ENCODE results near the gene NDUFS6.
"Not testable (repeated sequence)": the region's sequence is repeated elsewhere in the genome, so short reads cannot be mapped to it uniquely, and the experiment has no call there.

NDUFS6 gene

DNA sequence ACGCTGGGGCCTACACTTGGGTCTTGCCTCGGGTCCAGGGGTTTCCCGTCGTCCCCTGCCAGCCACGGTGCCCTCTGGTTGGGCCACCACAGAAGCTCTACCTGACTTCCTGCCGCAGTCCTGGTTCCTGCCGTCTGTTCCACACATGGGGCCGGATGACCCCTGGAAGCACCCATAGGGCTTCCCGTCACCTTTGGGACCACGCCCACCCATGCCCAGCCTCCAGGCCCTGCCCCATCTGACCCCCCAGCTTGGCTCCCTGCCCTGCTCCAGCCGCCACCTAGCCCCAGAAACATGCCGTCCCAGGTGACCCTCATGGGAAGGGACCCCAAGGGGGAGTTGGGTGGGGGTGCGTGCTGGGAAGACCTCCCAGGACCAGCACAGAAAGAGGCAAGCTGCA lies 15.2 kb upstream of the NDUFS6 start:
- DNase-seq (ENCODE audit: insufficient read length): no peak
- no peak for TF ChIP-seq POLR2A (IDR thresholded peaks at IDR 0.05; ENCODE audit: low read depth, low read length)
- no peak for TF ChIP-seq TAF1 (IDR thresholded peaks at IDR 0.05; ENCODE audit: borderline replicate concordance, low read depth, low read length)
- TF ChIP-seq POLR2AphosphoS5 (IDR thresholded peaks at IDR 0.05; ENCODE audit: low read depth, low read length): no peak
- no peak for FAIRE-seq

DNA sequence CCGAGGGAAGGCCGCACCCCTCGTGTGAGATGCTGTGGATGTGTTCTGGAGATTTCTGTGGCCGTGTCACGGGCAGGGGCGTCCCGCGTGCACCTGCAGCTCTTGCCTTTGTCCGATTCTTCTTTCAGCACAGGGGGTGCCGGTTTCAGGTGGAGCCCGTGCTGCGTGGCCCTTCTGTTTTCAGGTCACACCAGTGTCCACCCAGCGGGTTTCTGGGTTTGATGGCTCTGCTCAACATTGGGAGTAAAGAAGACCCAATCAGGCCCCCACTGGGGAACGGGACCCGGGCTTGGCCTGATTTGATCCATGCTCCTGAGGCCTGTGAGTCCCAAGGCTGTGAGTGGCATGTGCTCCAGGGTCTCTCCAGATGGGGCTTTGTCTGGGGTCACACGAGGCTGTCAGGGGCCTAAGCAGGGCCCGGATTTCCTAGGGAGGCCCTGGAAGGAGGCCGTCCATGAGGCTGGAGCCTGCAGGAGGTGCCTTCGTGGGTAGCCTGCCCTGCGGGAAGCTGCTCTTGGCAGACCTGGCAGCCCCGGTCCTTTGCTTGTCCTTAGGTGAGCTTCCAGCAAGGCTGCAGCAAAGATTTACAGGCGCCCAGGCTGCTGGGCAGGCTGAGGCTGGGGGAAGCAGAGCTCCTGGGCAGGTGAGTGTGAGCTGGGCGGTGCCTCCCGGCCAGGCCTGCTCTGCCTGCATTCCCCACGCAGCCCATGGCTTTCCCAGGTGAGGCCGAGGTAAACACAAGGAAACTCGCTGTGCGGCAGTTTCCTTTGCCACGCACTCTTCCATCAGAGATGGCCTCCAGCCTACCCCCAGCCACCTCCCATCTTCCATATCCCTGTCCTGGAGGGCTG lies 14.4 kb upstream of the NDUFS6 start:
- DNase-seq (ENCODE audit: insufficient read length): no peak

DNA sequence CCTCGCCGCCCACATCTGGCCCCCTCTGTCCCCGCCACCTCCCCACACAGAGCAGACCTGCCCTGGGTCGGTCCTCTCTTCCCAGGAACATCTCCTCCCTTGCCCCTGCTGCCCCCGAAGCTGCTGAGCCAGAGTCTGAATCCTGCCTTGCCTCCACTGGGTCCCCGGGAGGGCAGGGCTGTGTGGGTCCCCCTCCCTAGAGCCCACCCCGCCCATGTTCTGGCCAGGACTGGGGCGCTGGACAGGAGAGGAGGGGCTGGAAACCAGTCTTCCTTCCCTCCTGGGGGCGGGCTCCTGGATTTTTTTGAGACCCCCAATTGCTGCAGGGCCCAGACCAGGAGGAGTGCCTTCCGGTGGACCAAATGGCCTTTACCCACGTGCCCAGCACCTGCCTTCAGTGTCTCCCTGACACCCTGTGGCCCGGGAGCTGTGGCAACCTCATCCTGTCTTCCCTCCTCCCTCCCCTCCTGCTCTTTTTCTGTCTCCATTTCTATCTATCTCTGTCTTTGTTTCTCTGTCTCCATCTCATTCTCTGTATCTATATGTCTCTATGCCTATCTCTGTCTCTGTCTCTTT lies 13.6 kb upstream of the NDUFS6 start:
- FAIRE-seq: no peak
- TF ChIP-seq POLR2AphosphoS5 (IDR thresholded peaks at IDR 0.05; ENCODE audit: low read depth, low read length) (no peak), POLR2A (IDR thresholded peaks at IDR 0.05; ENCODE audit: low read depth, low read length) (no peak), TAF1 (IDR thresholded peaks at IDR 0.05; ENCODE audit: borderline replicate concordance, low read depth, low read length) (no peak)

More for the DNA sequence above, 14.4 kb upstream of the NDUFS6 start:
- TF ChIP-seq TAF1 (IDR thresholded peaks at IDR 0.05; ENCODE audit: borderline replicate concordance, low read depth, low read length) (no peak), POLR2A (IDR thresholded peaks at IDR 0.05; ENCODE audit: low read depth, low read length) (no peak), POLR2AphosphoS5 (IDR thresholded peaks at IDR 0.05; ENCODE audit: low read depth, low read length) (no peak)
- no peak for FAIRE-seq

DNA sequence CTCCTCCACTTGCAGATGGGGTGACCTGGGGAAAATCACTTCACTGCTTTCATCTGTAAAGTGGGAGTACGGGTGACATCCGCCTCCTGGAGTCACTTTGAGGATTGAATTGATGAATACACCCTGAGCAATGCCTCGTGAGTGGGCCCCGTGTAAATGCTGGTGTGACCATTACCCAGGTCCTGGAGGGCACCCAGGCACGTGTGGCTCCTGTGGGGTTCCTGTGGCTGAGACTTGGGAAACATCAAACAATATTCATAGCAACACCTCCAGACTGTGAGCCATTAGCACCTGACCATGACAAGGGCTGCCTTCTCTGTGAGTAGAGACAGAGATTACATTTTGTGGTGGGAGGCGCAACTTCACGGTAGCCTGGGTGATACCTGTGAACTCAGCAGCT lies 13.0 kb upstream of the NDUFS6 start:
- DNase-seq (ENCODE audit: insufficient read length) (no peak), FAIRE-seq (no peak)
- TF ChIP-seq POLR2AphosphoS5 (IDR thresholded peaks at IDR 0.05; ENCODE audit: low read depth, low read length): no peak
- TF ChIP-seq TAF1 (IDR thresholded peaks at IDR 0.05; ENCODE audit: borderline replicate concordance, low read depth, low read length): no peak
- TF ChIP-seq POLR2A (IDR thresholded peaks at IDR 0.05; ENCODE audit: low read depth, low read length): no peak

More for the DNA sequence above, 13.6 kb upstream of the NDUFS6 start:
- no peak for DNase-seq (ENCODE audit: insufficient read length)

DNA sequence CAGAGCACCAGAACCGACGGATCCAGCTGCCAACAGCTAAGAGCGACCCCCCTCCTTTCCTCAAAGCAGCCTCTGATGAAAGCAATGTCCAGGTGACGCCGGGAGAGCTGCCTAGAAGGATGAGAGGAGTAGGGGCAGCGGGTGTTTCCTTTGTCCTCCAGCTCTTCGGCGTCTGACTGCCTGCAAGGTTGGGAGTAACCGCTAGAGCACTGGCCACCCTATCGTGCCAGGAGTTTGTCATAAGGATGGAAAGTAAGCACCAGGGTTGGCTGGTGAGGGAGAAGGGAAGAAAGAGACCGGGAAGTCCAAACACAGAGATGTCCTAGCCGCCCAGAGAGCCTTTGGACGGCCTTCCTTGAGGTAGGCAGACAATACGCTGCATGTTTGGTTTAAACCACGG lies 12.4 kb upstream of the NDUFS6 start:
- TF ChIP-seq TAF1 (IDR thresholded peaks at IDR 0.05; ENCODE audit: borderline replicate concordance, low read depth, low read length) (no peak), POLR2A (IDR thresholded peaks at IDR 0.05; ENCODE audit: low read depth, low read length) (no peak), POLR2AphosphoS5 (IDR thresholded peaks at IDR 0.05; ENCODE audit: low read depth, low read length) (no peak)
- DNase-seq (ENCODE audit: insufficient read length) (no peak), FAIRE-seq (no peak)

DNA sequence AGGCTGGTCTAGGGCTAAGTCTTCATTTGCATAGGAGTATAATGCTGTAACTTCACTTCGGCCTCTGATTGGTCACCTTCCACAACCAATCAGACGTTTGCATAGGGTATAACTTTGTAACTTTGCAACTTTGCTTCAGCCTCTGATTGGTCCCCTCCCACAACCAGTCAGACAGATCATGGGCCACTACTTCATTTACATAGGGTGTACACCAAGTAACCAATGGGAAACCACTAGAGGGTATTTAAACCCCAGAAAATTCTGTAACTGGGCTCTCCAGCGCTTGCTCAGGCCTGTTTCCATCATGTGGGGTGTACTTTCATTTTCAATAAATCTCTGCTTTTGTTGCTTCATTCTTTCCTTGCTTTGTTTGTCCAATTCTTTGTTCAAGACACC lies 11.8 kb upstream of the NDUFS6 start:
- DNase-seq (ENCODE audit: insufficient read length): not testable (repeated sequence)
- peak; percentile 63 for FAIRE-seq

DNA sequence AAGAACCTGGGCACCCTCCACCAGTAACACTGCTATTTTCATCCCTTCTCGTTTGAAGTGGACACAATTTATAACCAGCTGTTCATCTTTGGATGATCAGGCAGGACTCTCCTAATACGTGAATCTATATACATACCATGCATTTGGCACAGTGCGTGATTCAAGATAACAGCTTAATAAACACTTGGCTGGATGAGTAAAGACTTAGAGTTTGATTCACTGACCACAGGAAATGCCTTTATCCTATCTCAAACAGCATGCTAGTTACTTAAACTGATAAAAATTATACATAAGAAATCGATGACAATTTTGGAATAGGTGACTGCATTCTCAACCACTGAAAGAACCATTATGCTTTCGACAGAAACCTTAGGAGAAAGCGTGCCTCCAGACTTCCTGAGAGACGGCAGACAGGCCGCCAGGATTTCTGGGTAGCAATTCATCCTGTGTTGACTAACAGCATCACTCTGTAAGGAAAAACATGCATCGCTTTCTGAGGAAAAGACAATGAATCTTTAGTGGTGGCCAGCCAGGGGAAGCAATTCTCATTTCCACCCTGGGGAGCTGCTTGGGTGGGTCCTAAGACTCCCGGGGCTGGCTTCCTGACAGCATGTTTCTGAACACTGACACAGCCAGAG lies 11.3 kb upstream of the NDUFS6 start:
- no peak for FAIRE-seq
- TF ChIP-seq POLR2AphosphoS5 (IDR thresholded peaks at IDR 0.05; ENCODE audit: low read depth, low read length): no peak
- no peak for TF ChIP-seq POLR2A (IDR thresholded peaks at IDR 0.05; ENCODE audit: low read depth, low read length)
- no peak for TF ChIP-seq TAF1 (IDR thresholded peaks at IDR 0.05; ENCODE audit: borderline replicate concordance, low read depth, low read length)
- no peak for DNase-seq (ENCODE audit: insufficient read length)

DNA sequence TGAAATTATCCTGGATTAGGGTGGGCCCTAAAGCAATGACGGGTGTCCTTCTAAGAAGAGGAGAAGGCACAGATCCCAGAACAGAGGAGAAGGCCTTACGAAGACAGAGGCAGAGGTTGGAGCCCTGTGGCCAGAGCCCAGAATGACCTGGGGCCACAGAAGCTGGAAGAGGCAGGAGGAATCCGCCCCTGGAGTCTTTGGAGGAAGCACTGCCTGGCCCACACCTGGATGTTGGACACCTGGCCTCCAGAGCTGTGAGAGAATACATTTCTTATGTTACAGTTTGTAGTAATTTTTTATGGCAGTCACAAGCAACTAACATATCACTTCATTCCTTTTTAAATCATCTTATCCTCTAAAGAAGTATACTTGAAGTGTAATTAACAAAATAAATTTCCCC lies 10.0 kb upstream of the NDUFS6 start:
- no peak for DNase-seq (ENCODE audit: insufficient read length)
- TF ChIP-seq POLR2AphosphoS5 (IDR thresholded peaks at IDR 0.05; ENCODE audit: low read depth, low read length) (no peak), TAF1 (IDR thresholded peaks at IDR 0.05; ENCODE audit: borderline replicate concordance, low read depth, low read length) (no peak), POLR2A (IDR thresholded peaks at IDR 0.05; ENCODE audit: low read depth, low read length) (no peak)
- no peak for FAIRE-seq

DNA sequence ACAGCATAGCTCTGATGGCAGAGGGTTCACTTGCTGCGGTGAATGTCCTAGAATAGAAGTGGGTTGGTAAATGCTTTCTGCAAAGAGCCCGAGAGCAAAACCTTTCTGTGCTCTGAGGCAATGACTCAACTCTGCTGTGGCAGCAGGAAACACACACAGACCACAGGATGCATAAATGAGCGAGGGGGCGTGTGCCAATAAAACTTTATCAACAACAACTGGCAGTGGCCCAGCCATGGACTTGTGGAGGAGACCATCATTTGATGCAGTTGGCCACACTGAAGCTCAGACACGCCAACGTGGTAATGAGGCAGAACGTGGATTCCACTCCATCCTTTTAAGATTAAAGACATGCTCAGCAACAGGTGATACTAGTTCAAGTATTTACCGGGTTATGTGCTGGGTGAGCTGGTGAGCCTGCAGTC lies 8.4 kb upstream of the NDUFS6 start:
- TF ChIP-seq POLR2A (IDR thresholded peaks at IDR 0.05; ENCODE audit: low read depth, low read length): peak; percentile 11; the same call in 1 of the 2 replicates
- 0 out of 2 replicates have a peak, but pooled peaks have one; percentile 34 for TF ChIP-seq TAF1 (IDR thresholded peaks at IDR 0.05; ENCODE audit: borderline replicate concordance, low read depth, low read length)
- TF ChIP-seq POLR2AphosphoS5 (IDR thresholded peaks at IDR 0.05; ENCODE audit: low read depth, low read length): peak; percentile 28; the same call in 1 of the 2 replicates

DNA sequence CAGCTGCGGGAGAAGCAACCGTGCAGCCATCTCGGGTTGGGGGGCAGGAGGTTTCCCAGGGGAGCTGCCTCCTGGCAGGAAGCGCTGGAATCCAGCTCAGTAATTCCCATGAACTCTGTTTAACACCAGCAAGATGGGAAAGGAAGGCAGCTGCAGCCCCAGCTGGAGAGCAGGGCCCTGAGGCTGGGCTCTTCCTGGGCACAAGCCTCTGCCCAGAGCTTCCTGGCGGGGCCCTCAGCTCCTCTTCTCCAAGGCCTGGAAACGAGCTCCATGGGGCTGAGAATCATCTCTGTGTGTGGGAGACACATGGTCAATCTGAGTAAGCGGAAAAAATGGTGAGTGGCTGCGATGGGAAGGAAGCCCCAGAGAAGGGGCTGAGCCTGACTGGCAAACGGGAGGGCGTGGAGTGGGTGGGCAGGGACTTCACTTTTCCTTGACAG lies 7.9 kb upstream of the NDUFS6 start:
- FAIRE-seq (no peak), DNase-seq (ENCODE audit: insufficient read length) (no peak)
- no peak for TF ChIP-seq POLR2A (IDR thresholded peaks at IDR 0.05; ENCODE audit: low read depth, low read length)
- no peak for TF ChIP-seq TAF1 (IDR thresholded peaks at IDR 0.05; ENCODE audit: borderline replicate concordance, low read depth, low read length)

More for the DNA sequence above, 8.4 kb upstream of the NDUFS6 start:
- peak; percentile 70 for DNase-seq (ENCODE audit: insufficient read length)
- FAIRE-seq: peak; percentile 96

DNA sequence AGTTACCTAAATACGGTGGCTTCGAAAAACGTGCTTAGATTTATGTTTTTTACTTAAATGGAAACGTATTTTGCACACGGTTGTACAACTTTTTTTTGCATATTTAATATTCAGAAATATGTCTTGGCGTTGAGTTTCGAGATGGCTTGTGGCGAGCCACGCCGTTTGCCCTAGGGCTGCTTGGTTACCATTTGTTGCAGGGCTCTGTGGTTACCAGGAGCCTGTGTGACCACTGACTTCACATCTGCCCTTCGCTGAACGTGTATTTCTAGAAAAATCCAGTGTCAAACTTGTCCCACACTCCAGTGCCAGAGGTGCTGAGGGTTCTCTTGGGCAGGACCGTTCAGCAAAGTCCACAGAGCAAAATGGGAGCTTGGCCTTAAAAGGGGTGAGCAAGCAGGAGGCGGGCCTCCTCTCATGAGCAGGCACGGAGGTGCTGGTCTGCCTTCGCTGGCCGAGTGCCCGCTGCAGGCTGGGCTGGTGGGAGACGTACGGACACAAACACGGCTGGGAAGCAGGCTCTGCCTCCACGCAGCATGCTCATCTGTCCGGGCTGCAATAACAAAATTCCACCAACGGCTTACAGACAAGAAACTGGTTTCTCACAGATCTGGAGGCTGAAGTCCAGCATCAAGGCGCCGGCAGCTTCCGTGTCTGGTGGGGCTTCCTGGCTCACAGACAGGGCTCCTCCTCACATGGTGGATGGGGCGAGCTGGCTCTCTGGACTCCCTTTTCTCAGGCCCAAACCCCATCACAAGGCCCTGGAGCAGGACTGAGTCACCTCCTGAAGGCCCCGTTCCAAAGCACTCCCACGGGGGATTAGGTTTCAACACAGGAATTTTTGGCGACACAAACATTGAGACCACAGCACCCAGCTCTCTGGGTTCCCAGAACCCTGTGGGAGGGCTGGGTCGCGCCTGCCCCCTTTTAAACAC lies 7.0 kb upstream of the NDUFS6 start:
- no peak for FAIRE-seq
- TF ChIP-seq TAF1 (IDR thresholded peaks at IDR 0.05; ENCODE audit: borderline replicate concordance, low read depth, low read length) (no peak), POLR2AphosphoS5 (IDR thresholded peaks at IDR 0.05; ENCODE audit: low read depth, low read length) (no peak), POLR2A (IDR thresholded peaks at IDR 0.05; ENCODE audit: low read depth, low read length) (no peak)
- no peak for DNase-seq (ENCODE audit: insufficient read length)
